Body of pancreas (tissue), 4 donors: ENCODE measurements around the gene KIF18B.

Experiments
- POLR2A ChIP-seq, 3 donors: fragments of 450-650 bp; IDR thresholded peaks; one replicate each; pipeline ENCODE4 v1.6.1; 2016; ENCODE audit warnings: antibody characterized with exemption in 3 of 3, mild to moderate bottlenecking in 2 of 3
- TF ChIP-seq, protein P1 (sequence below), 7 experiments: fragments of 450-650 bp in 4 of 7; fragments of 200-600 bp in 3 of 7; sonication (generic) in 3 of 7; IDR thresholded peaks; one replicate each; pipeline ENCODE4 v1.5.1; 2016 to 2019; ENCODE audit warnings: antibody characterized with exemption in 7 of 7

DNA sequence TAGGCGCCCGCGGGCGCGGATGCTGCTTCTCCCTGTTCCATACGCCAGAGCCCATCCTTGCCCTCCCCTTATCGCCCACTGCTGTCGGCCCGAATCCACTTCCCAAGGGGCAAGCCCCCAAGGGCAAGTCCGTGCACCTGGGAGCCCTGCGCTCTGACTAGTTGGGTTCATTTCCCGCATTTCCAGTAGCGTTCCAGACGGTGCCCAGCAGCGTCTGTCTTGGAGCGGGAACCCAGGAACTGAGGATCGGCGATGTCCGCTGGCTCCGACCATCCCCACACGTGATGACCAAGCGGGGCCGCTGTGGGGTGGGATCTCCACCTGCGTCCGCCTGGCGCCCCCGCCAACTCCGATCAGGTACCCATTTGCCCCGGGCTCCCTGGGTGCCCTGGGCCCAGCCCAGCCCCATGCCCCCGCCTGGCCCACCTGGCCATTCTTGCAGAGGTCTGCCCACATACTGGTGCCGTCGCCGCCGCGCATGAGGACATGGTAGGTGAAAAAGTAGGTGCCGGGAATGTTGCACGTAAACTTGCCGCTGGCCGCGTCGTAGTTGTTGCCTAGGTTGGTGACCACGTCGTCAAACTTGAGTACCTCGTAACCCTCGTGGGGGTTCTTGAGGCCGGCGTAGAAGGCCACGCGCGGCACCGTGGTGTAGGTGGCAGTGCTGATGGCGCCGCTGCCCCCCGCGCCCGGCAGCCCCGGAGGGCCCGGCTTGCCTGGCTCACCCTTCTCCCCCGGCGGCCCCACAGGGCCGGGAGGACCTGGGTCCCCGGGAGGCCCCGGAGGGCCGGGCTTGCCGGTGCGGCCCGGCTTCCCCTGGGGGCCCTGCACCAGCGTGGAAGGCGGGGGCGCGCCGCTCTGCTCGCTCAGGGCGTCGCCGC, 19.7 kb upstream of the KIF18B start:
- TF ChIP-seq, protein P1, sequence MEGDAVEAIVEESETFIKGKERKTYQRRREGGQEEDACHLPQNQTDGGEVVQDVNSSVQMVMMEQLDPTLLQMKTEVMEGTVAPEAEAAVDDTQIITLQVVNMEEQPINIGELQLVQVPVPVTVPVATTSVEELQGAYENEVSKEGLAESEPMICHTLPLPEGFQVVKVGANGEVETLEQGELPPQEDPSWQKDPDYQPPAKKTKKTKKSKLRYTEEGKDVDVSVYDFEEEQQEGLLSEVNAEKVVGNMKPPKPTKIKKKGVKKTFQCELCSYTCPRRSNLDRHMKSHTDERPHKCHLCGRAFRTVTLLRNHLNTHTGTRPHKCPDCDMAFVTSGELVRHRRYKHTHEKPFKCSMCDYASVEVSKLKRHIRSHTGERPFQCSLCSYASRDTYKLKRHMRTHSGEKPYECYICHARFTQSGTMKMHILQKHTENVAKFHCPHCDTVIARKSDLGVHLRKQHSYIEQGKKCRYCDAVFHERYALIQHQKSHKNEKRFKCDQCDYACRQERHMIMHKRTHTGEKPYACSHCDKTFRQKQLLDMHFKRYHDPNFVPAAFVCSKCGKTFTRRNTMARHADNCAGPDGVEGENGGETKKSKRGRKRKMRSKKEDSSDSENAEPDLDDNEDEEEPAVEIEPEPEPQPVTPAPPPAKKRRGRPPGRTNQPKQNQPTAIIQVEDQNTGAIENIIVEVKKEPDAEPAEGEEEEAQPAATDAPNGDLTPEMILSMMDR (IDR thresholded peaks at IDR 0.05), result no peak
- no peak for TF ChIP-seq POLR2A (IDR thresholded peaks at IDR 0.05)
